Psoas muscle (tissue), 8 donors: Measurements from ENCODE around the gene CDS1. TPM values are rescaled to one million over a fixed set of nuclear protein-coding genes. Genes with fewer than 3 reads are reported as not detected.

Experiments used
- ATAC-seq, 4 donors: fragments of 200-7000 bp; cut with Tn5 transposase; one replicate each; pipeline ENCODE4 v1.9.1; 2020; ENCODE audit warnings: moderate library complexity in 3 of 4, mild to moderate bottlenecking in 2 of 4
- DNase-seq, 2 donors: peaks; one replicate each; pipeline ENCODE4 v3.0.0-alpha.2; 2020
- H3K27ac ChIP-seq: fragments of 200-600 bp; one replicate; pipeline ENCODE4 v1.8.0; 2022
- H3K27me3 ChIP-seq, 3 donors: fragments of 200-600 bp in 1 of 3; one replicate each; pipeline versions ENCODE4 v1.6.1 to v1.8.0; 2013 to 2022; ENCODE audit warnings: low read length in 2 of 3, mild to moderate bottlenecking in 2 of 3, moderate library complexity in 1 of 3; ENCODE audit not compliant: insufficient read depth in 3 of 3
- H3K36me3 ChIP-seq, 2 donors: fragments of 200-600 bp in 1 of 2; one replicate each; pipeline versions ENCODE4 v1.6.1 to v1.8.0; 2013 to 2022; ENCODE audit warnings: low read depth in 1 of 2, mild to moderate bottlenecking in 1 of 2, moderate library complexity in 1 of 2; ENCODE audit not compliant: insufficient read depth in 1 of 2
- H3K4me1 ChIP-seq: fragments of 200-600 bp; one replicate; pipeline ENCODE4 v1.8.0; 2022
- H3K4me3 ChIP-seq: fragments of 200-600 bp; one replicate; pipeline ENCODE4 v1.8.0; 2022; ENCODE audit warnings: mild to moderate bottlenecking
- H3K9me3 ChIP-seq: fragments of 200-600 bp; one replicate; pipeline ENCODE4 v1.8.0; 2022
- WGBS, 3 donors: extraction: QIAGEN DNeasy Blood & Tissue Kit; methylation state at CpG; one replicate each; pipeline versions ENCODE4 v1.1.6 to v1.1.7; 2013; 5-methylcytosine and 5-hydroxymethylcytosine counted together
- intact Hi-C, 2 donors: fragments of 100-400 bp; cut with DNase I; formaldehyde crosslinking; loops; one replicate each; pipeline versions ENCODE4 v1.11.0 to v1.14.2; 2022
- polyA plus RNA-seq, 3 donors: library from polyadenylated mRNA; stranded (reverse); fragments of 200-250 nt; gene quantifications; one replicate each; pipeline ENCODE4 v1.2.3, GENCODE V29; 2013
- total RNA-seq, 4 donors: library from RNA; stranded (reverse); fragmentation: NEBNext Ultra II Directional in 2 of 4; extraction: Animal tissue kit (Norgen Biotek cat#: 25700) in 2 of 4; gene quantifications; one replicate each; pipeline versions ENCODE4 v1.2.1 to v1.2.4, GENCODE V29; 2021 to 2023
- TF ChIP-seq, protein P1 (sequence below): fragments of 200-600 bp; IDR thresholded peaks from one replicate; pipeline ENCODE4 v1.8.0; 2022; ENCODE audit warnings: antibody characterized with exemption
- donor health status: healthy with polysubstance abuse.
- donor health status: DM: no; HTN: no; CAD: no; lungs with moderate emphysema.
- donor health status: Bipolar disorder and iron deficiency.
- donor health status: healthy.
- donor health status: DM: yes; HTN: yes; CAD: no.
- donor health status: DM: no; HTN: no; CAD: no.
- donor health status: DM: no; HTN: no; CAD: no.
- donor health status: DM: yes; HTN: yes; CAD: no.

CDS1 gene
- total and polyA plus RNA-seq, 7 donors: 0.03 to 0.37 (median 0.04) TPM; not detected in 1

GRCh38 chr4:84699001-84699671, 116.2 kb downstream of the CDS1 start:
- Histone ChIP-seq H3K27me3 (no peaks in the 10 kb centered on the region), H3K36me3 (peaks cover 0 to 98% of the 10 kb centered on the region in 2 donors), H3K27ac (no peak overlapping the region), H3K4me3 (no peak overlapping the region), H3K4me1 (no peaks in the 10 kb centered on the region), H3K9me3 (no peaks in the 10 kb centered on the region)
- WGBS, 3 donors: 97 to 98% (median 97%) methylated on average over 6 of the region's 6 CpGs
- no peak for ATAC-seq
- intact Hi-C loops: no loop called here
- TF ChIP-seq, protein P1, sequence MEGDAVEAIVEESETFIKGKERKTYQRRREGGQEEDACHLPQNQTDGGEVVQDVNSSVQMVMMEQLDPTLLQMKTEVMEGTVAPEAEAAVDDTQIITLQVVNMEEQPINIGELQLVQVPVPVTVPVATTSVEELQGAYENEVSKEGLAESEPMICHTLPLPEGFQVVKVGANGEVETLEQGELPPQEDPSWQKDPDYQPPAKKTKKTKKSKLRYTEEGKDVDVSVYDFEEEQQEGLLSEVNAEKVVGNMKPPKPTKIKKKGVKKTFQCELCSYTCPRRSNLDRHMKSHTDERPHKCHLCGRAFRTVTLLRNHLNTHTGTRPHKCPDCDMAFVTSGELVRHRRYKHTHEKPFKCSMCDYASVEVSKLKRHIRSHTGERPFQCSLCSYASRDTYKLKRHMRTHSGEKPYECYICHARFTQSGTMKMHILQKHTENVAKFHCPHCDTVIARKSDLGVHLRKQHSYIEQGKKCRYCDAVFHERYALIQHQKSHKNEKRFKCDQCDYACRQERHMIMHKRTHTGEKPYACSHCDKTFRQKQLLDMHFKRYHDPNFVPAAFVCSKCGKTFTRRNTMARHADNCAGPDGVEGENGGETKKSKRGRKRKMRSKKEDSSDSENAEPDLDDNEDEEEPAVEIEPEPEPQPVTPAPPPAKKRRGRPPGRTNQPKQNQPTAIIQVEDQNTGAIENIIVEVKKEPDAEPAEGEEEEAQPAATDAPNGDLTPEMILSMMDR: no peak
- no peak for DNase-seq

Other genes starting within 250 kb of the CDS1 start
- gene NKX6-1, start 83.8 kb upstream of the CDS1 start, total RNA-seq: under 1 TPM in 2 of 4 donors, not detected in 2; 0.28 to 0.58 TPM
- gene NKX6-1, start 83.8 kb upstream of the CDS1 start, polyA plus RNA-seq: not detected